Smooth muscle cell of the coronary artery (primary cell): Measurements from ENCODE around the gene CCDC57. TPM values are rescaled to one million over a fixed set of nuclear protein-coding genes. Genes with fewer than 3 reads are reported as not detected.

ENCODE experiments used
- total RNA-seq: library from RNA; depleted of rRNA; stranded (reverse); fragments of >200 nt; gene quantifications from 2 replicates; pipeline ENCODE4 v1.2.3, GENCODE V29; 2014; ENCODE audit warnings: low replicate concordance

Gene CCDC57
- 10.5 and 14.0 TPM in 2 replicates for total RNA-seq

GRCh38 chr17:82212331-82213250 is at the start of gene CCDC57:
CCDC57 (minus strand) TSS chr17:82212842; CDS start chr17:82201944, 10,898 bp downstream.

GRCh38 chr17:82228842-82229697 is 16.4 kb upstream of the CCDC57 start, which contains the start of gene SLC16A3:
SLC16A3 (plus strand) TSS chr17:82229042; CDS start chr17:82236009, 6,967 bp downstream.

GRCh38 chr17:82098169-82098938 is 114.3 kb downstream of the CCDC57 start, which contains the start of gene FASN:
FASN (minus strand) TSS chr17:82098236; CDS start chr17:82096445, 1,791 bp downstream.

DNA sequence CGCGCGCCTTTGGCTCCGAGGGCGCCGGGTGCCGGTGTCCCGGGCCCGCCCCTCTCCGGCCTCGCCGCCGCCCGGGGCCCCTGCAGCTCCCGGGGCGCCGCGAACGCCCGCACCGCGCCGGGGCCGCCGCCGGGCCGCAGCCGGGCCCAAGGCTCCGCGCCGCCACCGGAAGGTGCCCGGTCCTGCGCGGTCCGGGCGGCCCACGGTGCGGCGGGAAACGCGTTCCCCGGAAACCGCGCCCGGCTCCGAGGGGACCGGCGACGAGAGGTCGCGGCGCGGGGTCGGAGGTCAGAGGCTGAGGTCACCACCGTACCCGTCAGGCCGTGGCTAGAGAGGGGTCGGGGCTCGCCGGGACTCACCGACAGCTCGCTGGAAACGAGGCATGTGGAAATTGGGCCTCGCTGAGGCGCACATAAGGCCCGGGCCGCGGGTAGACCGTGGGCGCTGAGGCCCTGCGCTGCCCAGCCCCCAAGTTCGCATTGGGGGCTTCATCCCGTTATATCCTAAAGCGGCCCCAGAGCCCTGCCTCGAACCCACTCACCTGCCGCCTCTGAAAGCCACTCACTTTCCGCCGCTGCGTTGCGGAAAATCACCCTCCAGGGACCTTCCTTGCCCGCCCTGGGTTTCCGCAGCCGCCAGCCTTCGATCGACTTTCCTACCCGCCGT is 146.9 kb downstream of the CCDC57 start, which contains the start of gene DUS1L:
DUS1L (minus strand) TSS at position 167 of the 666 bp plus-strand sequence. CDS start 745 bp downstream, outside the sequence.

GRCh38 chr17:82051776-82052637 is 160.6 kb downstream of the CCDC57 start, which contains the start of the genes GPS1 and RFNG:
GPS1 (plus strand) TSS chr17:82051898; CDS start chr17:82051932, 34 bp downstream.
RFNG (minus strand) TSS chr17:82051811; CDS start chr17:82051766, 45 bp downstream.

Other genes starting within 250 kb of the CCDC57 start
- gene ASPSCR1, start 235.2 kb downstream of the CCDC57 start, total RNA-seq: 18.5 and 30.4 TPM in 2 replicates
- gene CENPX, start 190.0 kb downstream of the CCDC57 start, total RNA-seq: 15.1 and 40.5 TPM in 2 replicates
- gene LRRC45, start 189.5 kb downstream of the CCDC57 start, total RNA-seq: 11.9 and 16.7 TPM in 2 replicates
- 6.3 and 18.5 TPM in 2 replicates for gene RAC3, start 181.2 kb downstream of the CCDC57 start, total RNA-seq
- 32.1 and 45.0 TPM in 2 replicates for gene DCXR, start 175.1 kb downstream of the CCDC57 start, total RNA-seq
- gene RFNG, start 161.0 kb downstream of the CCDC57 start, total RNA-seq: 25.6 and 33.3 TPM in 2 replicates
- 78.2 and 111 TPM in 2 replicates for gene GPS1, start 160.9 kb downstream of the CCDC57 start, total RNA-seq
- 44.9 and 48.1 TPM in 2 replicates for gene DUS1L, start 147.0 kb downstream of the CCDC57 start, total RNA-seq
- 38.4 and 89.0 TPM in 2 replicates for gene FASN, start 114.6 kb downstream of the CCDC57 start, total RNA-seq
- 117 and 167 TPM in 2 replicates for gene SLC16A3, start 16.2 kb upstream of the CCDC57 start, total RNA-seq
- gene CSNK1D, start 60.9 kb upstream of the CCDC57 start, total RNA-seq: 44.6 and 47.1 TPM in 2 replicates
- not detected in 2 replicates for gene CD7, start 104.8 kb upstream of the CCDC57 start, total RNA-seq
- gene SECTM1, start 120.9 kb upstream of the CCDC57 start, total RNA-seq: 0.23 and 22.3 TPM in 2 replicates
- 0.08 TPM in 1 of 2 replicates, not detected in the other for gene TEX19, start 146.4 kb upstream of the CCDC57 start, total RNA-seq
- not detected in 2 replicates for gene UTS2R, start 158.9 kb upstream of the CCDC57 start, total RNA-seq
- gene HEXD, start 205.5 kb upstream of the CCDC57 start, total RNA-seq: 7.1 and 7.4 TPM in 2 replicates
- gene OGFOD3, start 205.7 kb upstream of the CCDC57 start, total RNA-seq: 29.6 and 49.8 TPM in 2 replicates
- gene CYBC1, start 237.9 kb upstream of the CCDC57 start, total RNA-seq: 41.3 and 58.9 TPM in 2 replicates
- 30.7 and 36.5 TPM in 2 replicates for gene NARF, start 245.9 kb upstream of the CCDC57 start, total RNA-seq